D721Med (cell line): Measurements from ENCODE around the gene IPO9.

Source experiments
- DNase-seq: peaks from one replicate; pipeline ENCODE4 v3.0.0; 2011; ENCODE audit warnings: low spot score; ENCODE audit not compliant: insufficient read length
- FAIRE-seq: peaks from 2 replicates; lab custom pipeline; 2011; peaks lifted over from hg19 to GRCh38; lab: Jason Lieb, UNC
- TF ChIP-seq, protein P1 (sequence below): IDR thresholded peaks from 2 replicates; pipeline ENCODE4 v1.5.1; 2012; ENCODE audit warnings: mild to moderate bottlenecking, control low read depth; ENCODE audit not compliant: insufficient read depth; ENCODE audit errors: missing control alignments

The IPO9 gene

DNA sequence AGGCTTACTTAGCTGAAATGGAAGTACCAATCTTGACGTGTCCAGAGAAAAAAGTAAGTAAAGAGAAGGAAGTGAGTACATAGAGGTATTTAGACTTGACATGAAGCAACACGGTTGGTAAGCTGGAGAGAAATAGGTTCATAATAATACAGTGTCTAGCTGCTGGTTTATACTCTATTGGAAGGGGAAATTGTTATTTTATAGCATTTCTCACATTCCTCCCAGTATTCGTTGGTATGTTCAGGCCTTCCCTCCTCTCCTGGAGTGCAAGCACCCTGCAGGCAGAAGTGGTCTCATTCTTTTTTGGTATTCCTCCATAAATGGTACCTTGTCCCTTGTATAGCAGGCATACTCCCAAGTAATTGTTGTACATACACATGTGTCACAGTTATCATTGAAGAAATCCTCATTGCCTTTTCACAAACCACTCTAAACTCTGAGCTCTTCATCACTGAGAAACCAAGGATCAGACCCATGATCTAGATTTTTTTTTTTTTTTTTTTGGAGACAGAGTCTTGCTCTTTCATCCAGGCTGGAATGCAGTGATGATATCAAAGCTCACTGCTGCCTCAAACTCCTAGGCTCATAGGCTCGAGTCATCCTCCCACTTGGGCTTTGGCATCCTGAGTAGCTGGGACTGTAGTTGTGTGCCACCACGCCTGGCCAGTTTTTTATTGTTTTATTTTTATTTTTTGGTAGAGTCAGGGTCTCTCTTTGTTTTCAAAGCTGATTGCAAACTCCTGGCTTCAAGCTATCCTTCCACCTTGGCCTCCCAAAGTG, 9.8 kb upstream of the IPO9 start:
- DNase-seq: no peak
- no peak for FAIRE-seq
- TF ChIP-seq, protein P1, sequence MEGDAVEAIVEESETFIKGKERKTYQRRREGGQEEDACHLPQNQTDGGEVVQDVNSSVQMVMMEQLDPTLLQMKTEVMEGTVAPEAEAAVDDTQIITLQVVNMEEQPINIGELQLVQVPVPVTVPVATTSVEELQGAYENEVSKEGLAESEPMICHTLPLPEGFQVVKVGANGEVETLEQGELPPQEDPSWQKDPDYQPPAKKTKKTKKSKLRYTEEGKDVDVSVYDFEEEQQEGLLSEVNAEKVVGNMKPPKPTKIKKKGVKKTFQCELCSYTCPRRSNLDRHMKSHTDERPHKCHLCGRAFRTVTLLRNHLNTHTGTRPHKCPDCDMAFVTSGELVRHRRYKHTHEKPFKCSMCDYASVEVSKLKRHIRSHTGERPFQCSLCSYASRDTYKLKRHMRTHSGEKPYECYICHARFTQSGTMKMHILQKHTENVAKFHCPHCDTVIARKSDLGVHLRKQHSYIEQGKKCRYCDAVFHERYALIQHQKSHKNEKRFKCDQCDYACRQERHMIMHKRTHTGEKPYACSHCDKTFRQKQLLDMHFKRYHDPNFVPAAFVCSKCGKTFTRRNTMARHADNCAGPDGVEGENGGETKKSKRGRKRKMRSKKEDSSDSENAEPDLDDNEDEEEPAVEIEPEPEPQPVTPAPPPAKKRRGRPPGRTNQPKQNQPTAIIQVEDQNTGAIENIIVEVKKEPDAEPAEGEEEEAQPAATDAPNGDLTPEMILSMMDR: no peak

DNA sequence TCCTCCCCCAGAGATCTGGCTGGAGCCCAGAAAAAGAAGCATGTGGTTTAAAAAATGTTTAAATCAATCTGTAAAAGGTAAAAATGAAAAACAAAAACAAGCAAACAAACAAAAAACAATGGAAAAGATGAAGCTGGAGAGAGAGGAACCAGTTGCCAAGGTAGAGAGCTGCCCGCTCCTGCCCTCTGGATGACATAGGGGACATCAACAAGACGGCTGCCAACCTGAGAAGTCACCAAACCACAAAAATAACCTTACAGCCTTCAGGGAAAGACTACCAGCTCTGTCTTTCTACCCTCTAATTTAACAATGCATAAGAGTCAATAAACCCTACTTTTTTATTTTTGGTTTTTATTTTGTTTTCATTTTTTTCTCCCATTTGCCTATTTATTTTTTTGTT, 8.5 kb upstream of the IPO9 start:
- TF ChIP-seq, protein P1: no peak
- DNase-seq (no peak), FAIRE-seq (no peak)

DNA sequence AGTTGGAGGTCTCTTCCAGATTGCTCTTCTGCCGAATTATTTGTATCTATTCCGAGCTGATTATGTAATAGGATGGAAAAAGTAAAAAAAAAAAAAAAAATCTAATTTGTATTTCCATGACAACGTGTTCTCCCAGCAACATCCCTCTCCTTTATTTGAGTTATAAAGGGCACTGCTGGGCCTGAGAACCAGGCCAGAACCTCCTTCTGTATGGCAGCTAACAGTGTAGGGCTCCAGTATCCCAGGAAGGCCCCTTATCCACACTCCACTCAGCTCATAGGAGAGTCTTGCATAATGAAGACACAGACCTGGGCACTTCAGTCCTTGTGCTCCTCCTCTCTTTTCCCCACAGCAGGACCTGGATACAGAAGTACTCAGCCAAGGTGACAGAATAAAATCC, 3.7 kb upstream of the IPO9 start:
- FAIRE-seq (no peak), DNase-seq (no peak)
- TF ChIP-seq, protein P1: no peak

DNA sequence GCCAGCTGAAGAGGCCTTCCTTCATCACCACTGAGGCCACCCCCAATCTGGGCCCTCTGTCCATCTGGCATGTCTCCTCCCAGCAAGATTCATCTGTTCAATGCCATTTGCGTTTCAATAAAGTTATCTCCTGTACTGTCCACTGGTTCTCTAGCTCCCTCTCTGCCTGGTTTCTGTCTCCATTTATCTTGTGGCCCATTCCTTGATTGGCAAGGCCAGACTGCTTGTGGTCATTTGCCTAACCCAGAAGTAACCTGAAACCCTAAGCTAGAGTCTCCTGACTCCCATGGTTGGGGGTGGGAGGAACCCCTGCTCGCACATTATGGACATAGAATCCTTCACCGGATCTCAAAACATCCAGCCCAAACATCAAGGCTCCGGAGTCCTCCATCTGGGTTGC, 2.1 kb upstream of the IPO9 start:
- FAIRE-seq (no peak), DNase-seq (no peak)
- TF ChIP-seq, protein P1: no peak

DNA sequence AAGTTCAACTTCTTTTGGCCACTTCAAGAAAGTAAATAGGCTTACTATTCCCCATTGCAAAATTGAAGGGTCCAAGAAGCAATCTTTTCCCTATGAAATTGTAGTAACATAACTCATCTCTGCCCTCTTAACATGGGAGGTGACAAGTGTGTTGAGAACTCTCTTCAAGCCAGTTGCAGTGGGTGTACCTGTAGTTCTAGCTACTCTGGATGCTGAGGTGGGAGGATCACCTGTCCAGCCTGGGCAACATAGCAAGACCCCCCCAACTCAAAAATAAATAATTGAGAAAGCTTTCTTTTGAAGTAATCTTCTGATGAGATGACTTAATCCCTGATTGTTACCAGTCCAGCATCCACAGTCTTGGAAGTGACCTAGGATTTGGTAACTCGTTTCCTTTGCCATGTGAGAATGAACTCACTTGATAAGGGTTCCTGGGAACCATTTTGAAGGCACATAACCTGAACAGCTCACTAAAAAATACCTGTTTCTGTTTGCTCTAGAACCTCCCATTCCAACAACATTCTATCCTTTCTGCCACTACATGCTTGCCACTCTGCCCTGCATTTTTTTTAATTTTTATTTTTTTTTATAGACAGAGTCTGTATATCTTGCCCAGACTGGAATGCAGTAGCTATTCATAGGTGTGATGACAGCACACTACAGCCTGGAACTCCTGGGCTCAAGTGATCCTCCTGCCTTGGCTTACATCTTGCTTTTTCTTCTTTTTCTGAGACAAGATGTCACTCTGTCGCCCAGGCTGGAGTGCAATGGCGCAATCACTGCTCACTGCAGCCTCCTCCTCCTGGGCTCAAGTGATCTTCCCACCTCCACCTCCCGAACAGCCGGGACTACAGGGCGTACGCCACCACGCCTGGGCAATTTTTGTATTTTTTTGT, 1.4 kb upstream of the IPO9 start:
- no peak for FAIRE-seq
- DNase-seq: no peak
- TF ChIP-seq, protein P1: no peak

DNA sequence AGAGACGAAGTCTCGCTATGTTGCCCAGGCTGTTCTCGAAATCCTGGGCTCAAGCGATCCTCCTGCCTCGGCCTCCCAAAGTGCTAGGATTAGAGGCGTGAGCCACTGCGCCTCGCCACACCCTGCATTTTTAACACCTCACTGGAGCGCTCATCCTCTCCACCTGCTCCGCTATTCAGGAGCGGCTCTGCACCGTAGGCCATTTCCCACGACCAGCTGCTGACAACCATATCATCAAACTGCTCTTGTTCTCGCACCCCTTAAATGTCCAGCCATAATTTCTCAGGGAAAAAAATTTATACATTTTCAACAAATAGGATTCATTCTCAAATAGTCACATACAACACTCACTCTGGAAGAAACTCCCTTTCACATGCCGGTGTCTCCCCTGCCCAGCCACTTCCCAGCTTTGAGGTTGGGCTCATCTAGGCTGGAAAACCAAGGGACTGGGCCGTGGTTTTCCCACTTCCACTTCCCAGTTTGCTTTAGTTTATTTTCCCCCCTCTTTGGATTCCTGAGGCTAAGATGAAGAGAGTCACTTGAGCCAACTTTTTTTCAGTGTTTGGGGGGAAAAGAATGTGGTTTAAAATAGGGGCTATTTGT, 639 bp upstream of the IPO9 start:
- no peak for FAIRE-seq
- DNase-seq: no peak
- TF ChIP-seq, protein P1: no peak
